Eye (tissue), 1 donor: ENCODE results near the gene ARSI.

Experiments
- DNase-seq: peaks from one replicate; pipeline ENCODE4 v3.0.0-alpha.2; 2015

ARSI gene

DNA sequence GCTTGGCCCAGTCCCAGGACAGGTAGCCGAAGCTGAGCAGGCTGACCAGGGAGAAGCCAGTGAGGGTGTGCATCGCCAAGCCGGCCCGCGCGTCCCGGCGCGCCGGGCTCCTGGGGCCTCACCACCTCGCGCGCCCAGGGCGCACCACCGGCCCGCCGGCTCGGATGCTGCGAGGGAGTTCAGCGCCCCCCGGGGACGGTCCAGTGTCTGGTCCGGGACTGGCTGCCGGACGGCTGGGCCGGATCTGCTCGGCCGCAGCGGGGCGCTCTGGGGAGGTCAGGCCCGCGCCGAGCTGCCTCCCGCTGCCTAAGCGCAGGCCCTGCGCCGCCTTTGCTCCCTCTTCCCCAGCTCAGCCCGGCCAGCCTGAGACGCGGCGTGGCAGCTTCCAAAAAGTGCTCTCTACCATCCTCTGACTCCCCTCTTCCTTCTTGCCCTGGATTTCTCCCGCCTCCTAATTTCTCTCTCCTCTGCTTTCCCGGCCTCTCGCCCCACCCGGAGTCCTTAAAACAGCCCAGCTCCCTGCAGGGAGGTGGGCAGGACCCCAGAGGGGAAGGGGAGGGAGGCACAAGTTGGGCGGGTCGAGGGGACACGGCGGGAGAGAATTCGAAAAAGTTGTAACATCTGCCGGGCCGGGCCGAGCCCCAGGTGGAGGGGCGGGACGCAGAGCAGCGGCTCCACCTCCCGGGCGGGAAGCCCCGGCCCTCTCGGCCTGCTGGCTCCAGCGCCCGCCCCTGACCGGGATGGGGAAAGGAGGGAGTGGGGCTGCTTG, at the start of gene ARSI:
Gene ARSI (minus strand): TSS at position 605 of the 769 bp plus-strand sequence. CDS start 532 bp downstream, at position 73.
- DNase-seq: peak; percentile 73

DNA sequence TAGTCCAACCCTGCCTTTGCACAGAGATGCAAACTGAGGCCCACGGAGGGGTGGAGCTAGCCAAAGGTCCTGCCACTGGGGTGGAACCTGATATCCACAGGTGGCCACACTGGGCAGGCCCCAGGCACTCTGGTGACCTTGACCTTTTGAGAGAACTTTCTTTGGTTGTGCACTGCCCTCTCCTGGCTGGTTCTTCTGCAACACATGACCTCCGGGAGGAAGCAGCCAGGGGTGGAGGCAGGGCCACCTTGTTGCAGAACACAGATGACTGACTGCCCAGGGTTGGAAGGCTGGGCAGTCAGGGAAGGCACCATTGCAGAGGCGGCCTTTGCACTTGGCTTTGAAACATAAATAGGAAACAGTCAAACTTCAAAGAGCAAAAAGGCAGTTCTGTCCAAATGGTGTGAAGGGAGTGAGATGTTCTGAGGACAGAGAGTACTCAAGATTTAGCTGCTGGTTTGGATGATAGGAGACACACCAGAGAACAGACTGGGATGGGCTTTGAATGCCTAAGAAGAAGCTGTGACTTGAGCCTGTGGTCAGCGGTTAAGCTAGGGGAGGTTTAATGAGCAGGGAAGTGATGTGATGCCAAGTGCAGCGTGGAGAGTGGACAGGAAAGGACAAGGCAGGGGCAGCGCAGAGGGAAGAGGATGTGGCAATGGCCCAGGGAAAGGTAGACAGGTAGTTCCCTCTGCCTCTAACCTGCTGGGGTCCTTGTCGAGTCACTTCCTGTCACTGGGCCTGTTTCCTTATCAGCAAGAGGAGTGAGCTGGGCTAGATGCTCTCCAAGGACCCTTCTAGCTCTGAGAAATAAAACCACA, 48.0 kb upstream of the ARSI start:
- peak; percentile 83 for DNase-seq

DNA sequence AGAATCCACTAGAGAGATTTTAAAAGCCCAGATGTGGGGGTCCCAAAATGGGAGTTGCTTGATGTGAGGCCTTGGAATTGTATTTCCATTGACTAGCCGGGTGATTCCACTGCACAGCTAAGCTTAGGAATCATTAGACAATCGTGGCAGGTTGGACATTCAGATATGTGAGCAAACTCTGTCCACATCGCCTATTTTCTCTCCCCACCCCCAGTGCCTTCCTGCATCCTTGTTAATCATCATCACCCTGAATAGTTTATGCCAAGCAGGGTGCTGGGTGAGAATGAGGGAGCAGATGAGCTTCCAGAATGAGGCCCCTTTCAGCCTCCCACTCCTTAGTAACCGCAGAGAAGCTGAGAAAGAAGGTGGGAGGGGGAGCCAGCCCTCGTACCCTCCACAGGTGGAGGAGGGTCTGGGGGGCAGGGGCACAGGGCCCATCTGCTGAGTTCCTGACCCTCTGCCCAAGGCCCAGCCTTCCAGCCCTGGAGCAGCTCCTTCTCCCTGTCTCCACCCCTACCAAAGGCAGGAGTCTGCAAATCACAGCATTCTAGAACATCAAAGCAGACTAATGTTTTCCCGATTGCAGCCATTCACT, 47.1 kb upstream of the ARSI start:
- DNase-seq: no peak

DNA sequence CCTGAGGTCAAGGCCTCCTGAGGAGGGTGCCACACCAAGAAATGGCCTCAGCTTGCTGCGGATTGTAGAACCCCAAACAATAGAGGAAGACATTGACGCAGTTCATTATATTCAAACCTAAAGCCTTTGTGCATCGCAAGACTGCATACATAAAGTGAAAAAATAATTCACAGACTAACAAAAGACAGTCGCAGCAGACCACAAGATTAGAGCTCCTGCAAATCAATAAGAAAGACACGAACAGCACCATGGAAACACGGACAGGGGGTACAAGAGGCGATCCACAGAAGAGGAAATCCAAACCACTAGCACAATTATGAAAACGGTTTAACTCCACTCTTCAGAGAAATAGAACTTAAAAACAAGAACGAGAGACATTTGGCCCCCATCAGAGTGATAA, 44.7 kb upstream of the ARSI start:
- DNase-seq: no peak

DNA sequence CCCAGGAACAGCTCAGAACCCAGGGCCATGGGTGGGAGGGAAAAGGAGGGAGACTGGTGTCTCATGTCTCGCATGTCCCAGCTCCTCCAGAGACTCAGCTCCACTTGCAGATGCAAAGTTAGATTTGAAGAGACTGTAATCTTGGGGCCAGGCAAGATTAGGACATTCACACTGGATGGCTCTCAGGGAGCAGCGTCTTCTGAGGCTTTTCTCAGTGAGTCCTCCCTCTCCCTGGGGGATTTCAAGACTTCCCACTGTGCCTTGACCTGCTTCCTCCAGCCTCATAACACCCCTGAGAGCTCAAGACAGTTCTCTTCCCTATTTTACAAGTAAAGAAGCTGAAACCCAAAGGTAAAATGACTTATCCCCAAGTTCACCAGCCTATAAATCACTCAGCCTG, 44.3 kb upstream of the ARSI start:
- no peak for DNase-seq

DNA sequence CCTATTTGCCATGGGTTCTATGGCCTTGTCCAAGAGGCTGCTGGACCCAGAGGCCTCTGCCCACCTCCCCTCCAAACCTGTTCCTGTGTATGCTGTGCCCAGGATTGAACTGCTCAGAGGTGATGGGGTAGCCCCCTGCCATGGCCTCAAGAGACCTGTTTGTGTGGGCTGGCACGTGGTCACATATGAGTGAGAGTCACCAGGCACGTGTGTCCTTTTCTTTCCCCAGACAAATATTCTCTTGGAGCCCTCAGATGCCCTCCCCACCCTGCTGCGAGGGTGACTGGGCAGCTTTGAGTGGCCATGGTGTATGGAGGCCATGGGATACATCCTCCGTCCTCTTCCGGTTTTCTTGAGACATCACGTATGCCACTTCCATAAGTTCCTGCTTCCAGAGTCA, 43.9 kb upstream of the ARSI start:
- no peak for DNase-seq

DNA sequence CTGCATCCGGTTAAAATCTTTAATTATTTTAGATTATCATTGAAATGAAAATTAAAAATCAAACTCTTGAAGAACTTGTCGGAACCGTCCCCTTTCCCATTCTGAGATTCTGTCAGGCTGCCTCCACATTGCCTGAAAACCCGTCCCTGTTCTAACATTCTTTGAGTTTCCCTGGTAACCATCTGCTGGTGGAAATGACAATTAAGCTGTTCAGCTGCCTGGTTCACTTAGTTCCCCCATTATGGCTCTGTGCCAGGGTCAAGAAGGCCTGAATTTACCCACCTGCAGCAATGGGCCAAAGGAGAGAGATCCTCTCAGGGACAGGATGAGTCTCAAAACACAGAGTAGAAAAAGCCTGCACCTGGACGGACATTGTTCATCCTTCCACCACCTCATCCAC, 43.0 kb upstream of the ARSI start:
- peak; percentile 77 for DNase-seq

DNA sequence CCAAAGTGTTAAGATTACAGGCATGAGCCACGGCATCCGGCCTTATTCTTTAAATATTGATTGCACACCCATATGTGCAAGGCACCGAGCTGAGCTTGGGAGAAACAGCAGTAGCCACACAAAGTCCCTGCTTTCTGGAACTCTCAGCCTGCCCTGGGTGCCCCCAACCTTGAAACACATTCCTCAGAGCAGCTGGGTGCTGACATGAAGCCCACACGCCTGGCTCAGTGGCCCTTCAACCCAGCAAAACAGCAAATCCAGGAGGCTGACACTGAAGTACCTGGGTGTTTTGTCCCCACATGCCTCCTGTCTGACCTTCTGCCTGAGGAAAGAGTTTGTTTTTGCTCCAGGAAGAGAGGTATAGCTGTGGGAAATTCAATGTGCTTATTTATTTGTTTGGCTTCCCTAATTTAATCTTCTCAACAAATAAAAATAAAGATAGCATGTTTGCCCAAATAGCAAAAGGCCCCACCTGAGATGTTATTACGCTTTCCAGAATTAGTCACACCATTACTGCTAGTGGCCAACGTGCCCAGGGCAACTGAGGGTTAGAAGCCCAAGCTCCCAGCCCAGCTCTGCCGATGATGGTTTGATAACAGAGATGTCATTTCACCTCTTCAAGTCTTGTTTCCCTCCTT, 41.4 kb upstream of the ARSI start:
- DNase-seq: no peak

DNA sequence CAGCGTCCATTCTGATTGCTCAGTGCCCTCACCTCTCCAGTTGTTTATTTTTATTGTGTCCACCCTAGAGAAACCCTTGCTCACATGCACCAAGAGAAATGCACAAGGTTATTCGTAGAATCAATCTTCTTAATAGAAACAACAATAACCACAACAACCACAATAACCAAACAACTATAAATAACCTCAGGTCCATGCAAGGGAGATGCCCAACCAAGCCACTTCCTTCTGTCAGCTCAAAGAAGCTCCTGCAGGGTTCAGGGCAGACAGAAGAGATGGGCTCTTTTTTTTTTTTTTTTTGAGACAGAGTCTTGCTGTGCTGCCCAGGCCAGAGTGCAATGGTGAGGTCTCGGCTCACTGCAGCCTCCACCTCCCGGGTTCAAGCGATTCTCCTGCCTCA, 39.9 kb upstream of the ARSI start:
- DNase-seq: no peak

- no peak for DNase-seq
Observed at GRCh38 chr5:150341989-150342388, 39.3 kb upstream of the ARSI start.

- DNase-seq: no peak
Observed at GRCh38 chr5:150341331-150341730, 38.6 kb upstream of the ARSI start.

GRCh38 chr5:150340614-150341255, 38.0 kb upstream of the ARSI start:
- no peak for DNase-seq

DNA sequence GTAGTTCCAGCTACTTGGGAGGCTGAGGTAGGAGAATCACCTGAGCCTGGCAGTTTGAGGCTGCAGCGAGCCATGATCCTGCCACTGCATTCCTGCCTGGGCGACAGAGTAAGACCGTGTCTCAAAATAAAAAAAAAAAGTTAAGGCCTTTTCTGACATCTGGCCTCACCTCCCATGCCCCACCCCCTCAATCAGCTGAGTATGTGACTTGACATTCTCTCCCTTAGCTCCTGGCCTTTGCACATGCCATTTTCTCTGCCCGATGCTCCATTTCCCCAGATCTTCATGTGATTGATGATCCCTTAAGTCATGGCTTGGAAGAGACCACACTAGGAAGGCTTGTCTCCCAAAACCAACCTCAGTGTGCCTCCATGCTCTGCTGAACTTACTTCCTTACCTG, 37.1 kb upstream of the ARSI start:
- no peak for DNase-seq

- peak; percentile 28 for DNase-seq
Observed at GRCh38 chr5:150339165-150339564, 36.5 kb upstream of the ARSI start.

GRCh38 chr5:150338546-150338945, 35.8 kb upstream of the ARSI start:
- DNase-seq: no peak

DNA sequence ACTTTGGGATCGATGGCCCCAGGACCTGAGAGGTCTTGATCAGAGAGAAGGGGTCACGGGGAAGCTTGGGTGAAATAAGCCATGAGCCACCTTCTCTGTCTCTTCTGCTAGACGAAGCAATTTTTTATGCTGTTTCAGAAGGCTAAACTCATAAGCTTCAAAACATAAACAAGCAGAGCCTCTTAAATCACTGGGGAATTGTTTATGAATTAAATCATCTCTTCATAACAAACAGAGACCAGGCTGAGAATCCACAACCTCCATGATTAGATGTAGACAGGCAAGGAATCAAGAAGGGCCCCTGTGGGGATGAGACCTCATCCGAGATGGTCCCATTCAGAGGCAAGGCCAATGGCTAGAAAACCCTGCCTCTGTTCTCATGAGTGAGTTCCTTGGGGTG, 33.1 kb upstream of the ARSI start:
- DNase-seq: no peak

- DNase-seq: no peak
Observed at GRCh38 chr5:150333400-150333799, 30.7 kb upstream of the ARSI start.

DNA sequence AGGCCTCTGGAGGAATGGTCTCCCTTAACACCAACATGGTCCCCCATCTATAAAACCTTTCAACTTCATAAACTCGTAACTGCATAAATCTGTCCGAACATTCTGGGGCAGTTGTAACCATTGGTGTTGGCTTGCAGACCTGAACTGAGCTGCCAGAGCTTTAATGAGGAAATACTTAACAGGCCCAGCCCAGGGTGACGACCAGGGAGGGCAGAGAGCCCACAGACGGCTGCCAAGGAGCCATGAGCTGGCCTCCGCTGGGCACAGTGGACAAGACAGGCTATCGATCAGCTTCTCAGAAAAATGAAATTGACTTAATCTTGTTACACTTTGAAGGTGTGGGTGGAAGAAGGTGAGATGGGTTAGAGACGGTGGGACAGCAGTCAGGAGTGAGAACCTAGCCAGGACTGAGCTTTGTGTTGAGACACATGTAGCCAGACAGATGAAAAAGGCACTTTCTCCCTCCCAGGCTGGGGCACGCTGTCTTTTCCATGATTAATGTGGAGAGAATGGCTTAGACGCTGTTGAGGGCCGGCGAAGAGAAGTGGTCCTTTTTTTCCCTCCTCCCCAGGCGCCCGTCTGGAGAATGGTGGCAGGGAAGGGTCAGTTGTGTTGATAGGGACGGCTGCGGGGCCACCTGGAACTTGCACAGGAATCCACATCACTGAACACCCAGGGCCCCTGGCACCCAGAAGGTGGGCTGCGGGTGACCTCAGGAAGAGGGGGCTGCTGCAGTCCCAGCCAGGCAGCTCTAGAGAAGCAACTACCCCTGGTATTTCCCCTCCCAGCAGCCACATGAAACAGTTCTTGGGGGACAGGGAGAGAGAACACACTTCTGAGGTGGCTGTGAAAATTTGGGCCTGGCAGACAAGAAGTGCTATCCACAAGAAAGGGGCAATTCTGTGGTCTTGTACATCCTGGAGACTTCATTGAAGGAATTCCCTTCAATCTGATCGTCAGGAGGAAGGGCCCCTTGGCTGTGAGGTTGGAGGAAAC, 27.5 kb upstream of the ARSI start:
- no peak for DNase-seq

DNA sequence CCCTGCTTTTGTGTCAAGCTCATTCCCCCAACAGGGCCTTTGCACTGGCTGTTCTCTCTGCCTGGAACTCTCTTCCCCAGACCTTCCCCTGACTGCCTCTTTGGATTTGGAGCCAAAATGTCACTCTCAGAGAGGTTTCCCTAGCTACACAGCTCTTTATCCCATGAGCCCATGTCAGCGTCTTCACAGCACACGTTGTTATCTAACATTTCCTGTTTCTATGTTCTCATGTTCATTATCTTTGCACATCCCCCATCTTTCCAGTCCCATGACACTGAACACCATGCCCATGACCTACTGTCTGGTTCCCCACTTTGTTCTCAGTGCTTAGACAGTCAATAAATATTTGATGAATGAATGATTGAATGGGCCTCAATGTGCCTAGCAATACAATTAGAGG, 26.3 kb upstream of the ARSI start:
- DNase-seq: no peak

DNA sequence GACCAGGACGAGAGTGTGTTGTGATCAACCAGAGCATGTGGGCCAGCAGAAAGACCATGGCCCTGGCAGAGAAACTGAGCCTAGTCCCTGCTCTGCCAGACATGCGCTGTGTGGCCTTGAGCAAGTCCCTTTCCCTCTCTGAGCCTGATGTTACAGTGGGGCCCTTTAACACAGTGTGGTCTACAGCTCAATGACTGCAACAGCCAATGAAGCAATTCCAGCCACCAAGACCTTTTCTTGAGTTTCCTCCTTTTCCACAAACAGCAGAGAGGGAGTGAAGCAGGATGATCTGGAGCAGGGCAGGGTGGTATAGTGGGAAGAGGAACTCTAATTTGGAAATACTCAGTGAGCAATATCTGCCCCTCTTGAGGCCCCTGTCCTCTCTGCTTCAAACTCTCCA, 25.8 kb upstream of the ARSI start:
- no peak for DNase-seq

GRCh38 chr5:150327139-150327538, 24.4 kb upstream of the ARSI start:
- DNase-seq: no peak

- DNase-seq: no peak
Observed at GRCh38 chr5:150326707-150327106, 24.0 kb upstream of the ARSI start.
